Activated naive CD4-positive, alpha-beta T cell treated with anti-CD3 and anti-CD28 coated beads, Interleukin-2, amount 50 U/mL, for 16 hours (primary cell): ENCODE measurements around the gene PDZD4.

Experiments
- DNase-seq: peaks from one replicate; pipeline ENCODE4 v3.0.0-alpha.2; 2020

Gene PDZD4

DNA sequence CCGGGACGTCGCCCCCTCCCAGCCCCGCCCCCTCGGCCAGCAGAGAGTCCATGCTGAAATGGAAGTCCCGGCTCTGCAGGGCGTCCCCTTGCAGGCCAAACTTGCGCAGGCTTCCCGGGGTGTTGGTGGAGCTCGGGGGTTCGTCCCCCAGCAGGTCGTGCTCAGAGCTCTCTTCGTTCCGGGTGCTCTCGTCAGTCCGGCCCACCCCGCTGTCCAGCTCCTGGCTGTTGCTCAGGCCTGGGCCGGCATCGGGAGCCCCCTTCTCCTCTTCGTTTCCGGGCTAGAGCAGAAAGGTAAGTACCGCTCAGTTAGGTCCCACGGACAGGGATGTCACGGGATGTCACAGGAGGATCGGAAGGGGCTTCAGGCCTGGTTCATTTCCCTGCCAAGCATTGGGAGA, 25.7 kb downstream of the PDZD4 start:
- no peak for DNase-seq

- DNase-seq, result no peak
Observed at GRCh38 chrX:153804100-153804595, 26.2 kb downstream of the PDZD4 start.

DNA sequence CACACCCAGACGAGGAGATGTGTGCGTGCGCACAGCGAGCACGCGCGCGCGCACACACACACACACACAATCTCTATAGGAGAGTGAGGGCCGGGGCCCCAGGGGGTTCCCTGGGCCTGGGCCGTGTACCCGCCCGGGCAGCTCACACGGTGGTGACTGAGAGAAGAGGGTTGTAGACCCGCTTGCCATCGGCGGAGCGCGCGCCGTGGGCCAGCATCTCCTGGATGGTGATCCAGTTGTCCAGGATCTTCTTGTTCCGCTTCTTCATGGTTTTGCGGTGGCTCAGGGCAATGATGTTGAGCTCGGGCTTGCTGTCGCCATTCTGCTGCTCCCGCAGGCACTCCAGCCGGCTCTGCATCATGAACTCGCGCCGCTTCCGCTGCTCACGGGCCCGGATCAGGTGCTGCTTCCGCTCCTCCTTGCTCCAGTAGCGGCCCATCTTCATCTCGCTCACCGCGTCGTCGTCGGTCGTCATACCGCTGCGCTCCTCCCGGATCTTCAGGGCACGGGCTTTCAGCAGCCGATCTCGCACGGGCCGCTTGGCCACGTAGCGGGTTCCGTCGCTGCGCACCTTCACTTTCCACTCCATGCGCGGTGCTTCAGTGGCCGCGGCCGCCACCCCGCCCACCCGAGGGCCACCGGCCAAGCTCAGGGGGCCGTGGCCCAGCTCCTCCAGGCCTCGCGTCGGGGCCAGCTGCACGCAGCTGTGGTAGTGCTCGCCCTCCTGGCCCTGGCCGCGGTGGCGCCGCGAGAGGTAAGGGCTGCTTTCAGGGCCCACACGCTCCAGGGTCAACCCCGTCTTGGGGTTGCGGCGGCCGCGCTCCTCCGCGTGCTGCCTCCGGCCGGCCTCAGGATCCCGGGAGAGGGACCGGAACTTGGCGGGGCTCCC, 26.9 kb downstream of the PDZD4 start:
- no peak for DNase-seq

DNA sequence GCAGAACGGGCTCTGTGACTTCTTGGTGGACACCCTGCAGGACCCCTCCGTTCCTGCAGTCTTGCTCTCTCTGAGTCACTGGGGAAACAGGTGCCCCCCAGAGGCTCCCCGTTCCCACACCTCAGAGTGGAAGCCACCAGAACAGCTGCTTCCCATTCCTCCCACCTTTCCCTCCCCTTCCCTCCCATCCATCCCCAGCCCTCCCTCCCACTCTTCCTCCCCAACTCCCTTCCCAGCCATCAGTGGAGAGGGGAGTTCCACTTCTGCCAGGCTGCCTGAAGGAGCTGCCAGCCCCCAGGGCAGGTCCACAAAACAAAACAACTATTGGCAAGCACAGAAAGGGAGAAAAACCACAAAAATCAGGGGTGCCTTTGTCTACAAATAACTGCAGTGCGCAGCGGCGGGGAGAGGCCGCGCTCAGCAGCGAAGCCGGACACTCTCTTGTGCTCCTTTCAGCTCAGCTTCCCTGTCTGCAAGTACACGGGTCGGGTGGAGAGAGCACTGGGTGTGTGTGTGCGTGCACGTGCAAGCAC, 27.8 kb downstream of the PDZD4 start:
- no peak for DNase-seq

- no peak for DNase-seq
Observed at GRCh38 chrX:153801669-153802068, 28.7 kb downstream of the PDZD4 start.

GRCh38 chrX:153800746-153801145, 29.6 kb downstream of the PDZD4 start:
- DNase-seq, result no peak

DNA sequence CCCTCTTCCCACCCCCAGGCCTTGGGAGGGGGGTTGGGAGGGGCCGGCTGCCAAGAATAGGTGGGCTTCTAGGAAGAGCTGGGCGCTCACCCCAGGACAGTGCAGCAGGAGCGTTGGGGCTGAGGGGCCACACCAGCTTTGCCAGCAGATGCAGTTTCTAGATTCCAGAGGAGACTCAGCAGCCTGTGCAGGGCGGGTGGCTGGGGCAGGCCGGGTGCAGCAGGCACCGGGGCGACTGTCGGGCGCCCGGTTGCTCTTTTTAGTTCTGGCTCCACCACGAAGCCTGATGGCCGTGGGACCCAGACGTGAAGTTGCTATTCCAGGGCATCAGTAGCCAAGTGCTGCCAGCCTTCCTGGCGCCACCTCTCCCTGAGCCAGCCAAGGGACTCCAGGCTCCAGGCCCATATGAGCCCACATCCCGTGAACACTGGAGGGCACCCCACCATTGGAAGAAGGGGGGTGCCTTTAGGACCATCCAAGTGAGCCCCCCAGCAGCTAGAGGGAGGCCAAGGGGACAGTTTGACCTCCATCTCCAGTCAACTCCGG, 30.1 kb downstream of the PDZD4 start:
- no peak for DNase-seq

- no peak for DNase-seq
Observed at GRCh38 chrX:153799326-153799725, 31.0 kb downstream of the PDZD4 start.

DNA sequence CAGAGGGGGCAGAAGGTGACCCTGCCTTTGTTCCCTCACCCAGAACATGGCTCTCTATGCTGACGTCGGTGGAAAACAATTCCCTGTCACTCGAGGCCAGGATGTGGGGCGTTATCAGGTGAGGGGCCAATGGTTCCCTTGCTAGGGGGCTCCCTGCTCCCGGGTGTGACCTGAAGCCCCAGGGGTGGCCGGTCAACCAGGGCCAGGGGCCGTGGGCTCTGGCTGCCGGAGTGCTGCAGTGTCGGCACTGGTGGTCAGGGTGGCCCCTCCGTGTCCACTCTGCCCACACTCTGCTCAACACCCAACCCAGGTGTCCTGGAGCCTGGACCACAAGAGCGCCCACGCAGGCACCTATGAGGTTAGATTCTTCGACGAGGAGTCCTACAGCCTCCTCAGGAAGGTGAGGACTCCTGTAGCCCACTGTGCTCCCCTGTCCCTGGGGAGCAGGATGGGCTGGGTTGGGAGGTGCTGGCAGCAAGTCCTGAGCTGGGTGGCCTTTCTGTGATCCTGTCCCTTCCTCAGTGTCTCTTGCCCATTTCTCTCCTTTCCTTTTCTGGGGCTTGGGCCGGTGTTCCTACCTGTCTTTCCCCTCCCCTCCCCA, 32.8 kb downstream of the PDZD4 start:
- no peak for DNase-seq

- peak; percentile 30 for DNase-seq
Observed at GRCh38 chrX:153794897-153795816, 35.2 kb downstream of the PDZD4 start.

DNA sequence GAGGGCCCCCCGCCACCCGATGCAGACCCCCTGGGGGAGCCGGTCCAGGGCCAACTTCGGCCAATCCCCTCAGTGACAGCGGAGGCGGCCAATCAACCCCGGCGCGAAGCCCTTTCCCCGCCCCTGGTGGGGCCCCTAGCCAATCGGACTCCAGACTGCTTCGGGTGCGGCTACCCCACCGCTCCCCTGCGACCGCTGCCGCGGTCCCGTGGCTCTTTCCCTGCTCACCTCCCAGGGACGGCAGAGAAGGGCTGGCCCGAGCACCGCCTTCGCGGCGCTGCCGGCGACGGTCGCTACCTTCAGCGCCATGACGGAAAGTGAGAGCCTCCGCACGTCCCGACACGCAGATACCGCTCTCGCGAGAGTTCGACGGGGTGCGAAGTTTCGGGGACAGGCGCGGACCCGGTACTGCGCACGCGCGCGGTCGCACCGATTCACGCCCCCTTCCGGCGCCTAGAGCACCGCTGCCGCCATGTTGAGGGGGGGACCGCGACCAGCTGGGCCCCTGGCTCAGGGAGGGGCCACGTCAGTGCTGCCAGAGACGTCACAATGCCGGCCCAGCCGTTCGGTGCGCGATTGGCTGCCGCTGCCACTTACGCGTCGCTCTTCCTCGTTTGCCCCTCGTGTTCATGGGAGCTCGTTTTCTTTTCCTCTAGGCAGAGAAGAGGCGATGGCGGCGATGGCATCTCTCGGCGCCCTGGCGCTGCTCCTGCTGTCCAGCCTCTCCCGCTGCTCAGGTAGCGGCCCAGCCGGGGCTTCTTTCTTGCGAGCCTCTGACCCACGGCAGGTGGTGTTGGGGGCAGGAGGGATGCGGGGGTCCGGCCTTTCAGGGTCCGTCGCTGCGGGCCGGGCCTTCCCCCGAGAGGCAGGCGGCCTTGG, 36.1 kb downstream of the PDZD4 start, which contains the start of the genes IDH3G and SSR4:
TSS of gene IDH3G (minus strand) at position 358 of the 879 bp plus-strand sequence. CDS start at position 309, 49 bp downstream.
TSS of gene SSR4 (plus strand) at position 651 of the 879 bp plus-strand sequence. CDS start at position 671, 20 bp downstream.
- DNase-seq, result peak; percentile 91

DNA sequence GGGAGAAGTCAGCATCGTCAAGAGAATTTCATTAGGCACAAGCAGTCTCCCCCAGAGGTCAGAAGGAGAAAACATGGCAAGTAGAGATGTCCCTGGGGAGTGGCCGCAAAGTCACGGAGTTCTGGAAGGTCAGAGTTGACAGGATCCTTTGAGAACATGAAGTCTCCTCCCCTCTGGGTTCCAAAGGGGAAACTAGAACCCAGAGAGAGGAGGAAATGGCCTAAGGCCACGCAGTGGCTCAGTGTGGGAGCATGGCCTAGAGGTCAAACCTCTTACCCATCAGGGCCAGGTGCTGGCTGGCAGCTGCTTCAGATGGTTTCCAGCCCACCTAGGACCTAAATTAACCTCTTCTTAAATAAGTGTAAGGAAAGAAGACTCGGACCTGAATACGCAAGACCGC, 37.1 kb downstream of the PDZD4 start:
- DNase-seq, result no peak

GRCh38 chrX:153792368-153792767, 38.0 kb downstream of the PDZD4 start:
- DNase-seq, result no peak

DNA sequence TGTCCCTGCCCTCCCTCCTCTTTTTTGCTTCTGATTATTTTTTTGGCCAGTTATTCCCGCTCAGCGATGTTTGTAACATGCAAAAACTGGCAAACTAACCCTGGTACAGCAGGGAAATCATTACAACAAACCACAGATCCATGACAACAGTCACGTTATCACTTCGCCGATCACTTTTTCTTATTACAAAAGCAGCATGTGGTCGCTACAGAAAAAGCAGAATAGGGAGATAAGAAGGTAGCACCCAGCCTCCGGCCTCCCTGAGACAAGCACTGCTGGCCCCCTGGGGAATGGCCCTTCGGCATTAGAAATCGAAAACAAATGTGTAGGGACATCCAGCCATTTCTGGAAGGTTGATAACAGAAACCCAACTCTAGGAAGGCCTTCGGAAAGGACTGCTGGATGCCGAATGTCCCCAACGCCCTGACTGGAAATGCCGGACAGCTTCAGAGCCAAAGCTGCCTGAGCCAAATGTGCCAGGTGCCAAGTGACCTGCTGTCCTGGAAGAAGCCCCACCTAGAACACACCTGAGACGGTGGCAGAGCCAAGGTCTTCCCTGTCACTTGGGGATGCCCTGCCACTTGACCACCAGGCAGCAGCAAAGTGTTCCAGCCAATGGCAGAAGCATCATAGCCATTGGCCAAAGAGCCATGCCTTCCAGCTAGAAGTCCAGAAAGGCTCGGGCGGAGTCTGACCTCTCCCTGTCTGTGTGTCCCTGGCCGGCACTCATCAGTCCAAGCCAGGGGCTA, 39.1 kb downstream of the PDZD4 start:
- DNase-seq, result no peak

DNA sequence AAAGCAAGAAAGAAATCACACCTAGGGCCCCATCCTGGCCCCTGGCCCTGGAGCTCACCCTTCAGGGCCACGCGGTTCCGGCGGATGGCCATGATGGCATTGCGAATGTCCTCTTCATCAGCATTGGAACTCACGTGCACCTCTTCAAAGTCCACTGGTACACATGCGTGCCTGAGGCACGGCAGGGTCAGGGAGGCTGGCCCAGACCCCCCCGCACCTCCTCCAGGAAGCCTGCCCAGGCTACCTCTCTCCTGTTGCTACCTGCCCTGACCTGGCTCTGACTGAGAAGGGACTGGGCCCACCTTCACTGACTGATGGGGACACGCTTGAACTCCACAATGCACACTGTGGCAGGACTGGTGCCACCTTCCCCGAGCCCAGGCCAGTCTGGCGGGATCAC, 40.7 kb downstream of the PDZD4 start:
- no peak for DNase-seq

- DNase-seq, result no peak
Observed at GRCh38 chrX:153786669-153787068, 43.7 kb downstream of the PDZD4 start.

GRCh38 chrX:153784325-153784967, 45.9 kb downstream of the PDZD4 start:
- no peak for DNase-seq

- no peak for DNase-seq
Observed at GRCh38 chrX:153783378-153784013, 46.8 kb downstream of the PDZD4 start.

DNA sequence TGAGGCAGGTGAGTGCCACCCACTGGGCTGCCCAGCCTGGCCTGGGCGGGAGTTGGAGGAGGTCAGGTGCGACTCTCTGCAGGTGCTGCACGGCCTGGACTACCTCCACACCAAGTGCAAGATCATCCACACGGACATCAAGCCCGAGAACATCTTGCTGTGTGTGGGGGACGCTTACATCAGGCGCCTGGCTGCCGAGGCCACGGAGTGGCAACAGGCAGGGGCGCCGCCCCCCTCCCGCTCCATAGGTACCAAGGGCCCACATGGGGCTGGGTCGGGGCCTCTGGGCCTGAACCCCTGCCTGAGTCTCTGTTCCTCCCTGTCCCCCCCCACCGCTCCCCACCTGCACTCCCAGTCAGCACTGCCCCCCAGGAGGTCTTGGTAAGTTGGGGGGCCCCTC, 47.5 kb downstream of the PDZD4 start:
- DNase-seq, result no peak
